IMR-90 (cell line): Measurements from ENCODE around the gene MPZL2. TPM values are rescaled to one million over a fixed set of nuclear protein-coding genes. Genes with fewer than 3 reads are reported as not detected.

ENCODE experiments used
- ATAC-seq: fragments of 200-7000 bp; cut with Tn5 transposase; 2 replicates; pipeline ENCODE4 v1.9.1; 2020; ENCODE audit warnings: low read depth, mild to moderate bottlenecking, moderate library complexity
- BruUV-seq: library from RNA; stranded (reverse); fragments of 400-500 nt; replicated peaks from 2 replicates; lab custom pipeline; 2021; lab: Mats Ljungman, UMichigan
- CTCF ChIA-PET: fragments of 300-600 bp; formaldehyde crosslinking; extraction: SDS; loops from one replicate; lab custom pipeline; 2021; ENCODE audit warnings: antibody characterized with exemption; lab: Yijun Ruan, JAX
- POLR2A ChIA-PET: fragments of 300-600 bp; sonication (Branson Sonifier 250); formaldehyde crosslinking; loops from one replicate; lab custom pipeline; 2022; ENCODE audit warnings: antibody characterized with exemption; ENCODE audit not compliant: unreplicated experiment; lab: Charles Lee
- DNase-seq: peaks from one replicate; pipeline ENCODE4 v3.0.0; 2013
- H2AFZ ChIP-seq: replicated peaks from 2 replicates; pipeline ENCODE3; 2013; ENCODE audit warnings: low read length, mild to moderate bottlenecking; ENCODE audit not compliant: poor library complexity
- H2AK5ac ChIP-seq: 2 replicates; pipeline ENCODE4 v1.6.1; 2013; ENCODE audit warnings: low read depth, low read length, inconsistent platforms
- H2AK9ac ChIP-seq: replicated peaks from 2 replicates; pipeline ENCODE3; 2013; ENCODE audit warnings: mild to moderate bottlenecking, low read depth, low read length, moderate library complexity; ENCODE audit not compliant: poor library complexity
- H2BK120ac ChIP-seq: 2 replicates; pipeline ENCODE4 v1.6.1; 2013; ENCODE audit warnings: low read depth, low read length, inconsistent platforms
- H2BK15ac ChIP-seq: 3 replicates; pipeline ENCODE4 v1.6.1; 2013; ENCODE audit warnings: low read depth, low read length, inconsistent platforms
- H2BK20ac ChIP-seq: 2 replicates; pipeline ENCODE4 v1.6.1; 2013; ENCODE audit warnings: low read depth, mild to moderate bottlenecking, inconsistent platforms, low read length, moderate library complexity
- H2BK5ac ChIP-seq: 2 replicates; pipeline ENCODE4 v1.6.1; 2013; ENCODE audit warnings: mild to moderate bottlenecking, low read depth, low read length, inconsistent platforms; ENCODE audit not compliant: poor library complexity, severe bottlenecking
- H3K14ac ChIP-seq: replicated peaks from 2 replicates; pipeline ENCODE4 v1.6.1; 2013; ENCODE audit warnings: low read depth, low read length, inconsistent platforms
- H3K18ac ChIP-seq: 2 replicates; pipeline ENCODE4 v1.6.1; 2013; ENCODE audit warnings: low read depth, low read length, control low read depth
- H3K23ac ChIP-seq: 2 replicates; pipeline ENCODE4 v1.6.1; 2013; ENCODE audit warnings: low read depth, low read length, inconsistent platforms
- H3K27ac ChIP-seq: 2 replicates; pipeline ENCODE4 v1.5.1; 2013; ENCODE audit warnings: mild to moderate bottlenecking, control low read depth, low read length; ENCODE audit not compliant: insufficient read depth
- H3K27me3 ChIP-seq: 2 replicates; pipeline ENCODE4 v1.6.1; 2013; ENCODE audit warnings: low read length; ENCODE audit not compliant: control insufficient read depth, insufficient read depth
- H3K36me3 ChIP-seq: 2 replicates; pipeline ENCODE4 v1.6.1; 2013; ENCODE audit warnings: low read length, mixed read lengths; ENCODE audit not compliant: control insufficient read depth, insufficient read depth
- H3K4ac ChIP-seq: 2 replicates; pipeline ENCODE4 v1.6.1; 2013; ENCODE audit warnings: low read depth, low read length, inconsistent platforms
- H3K4me1 ChIP-seq: 2 replicates; pipeline ENCODE4 v1.6.1; 2013; ENCODE audit warnings: low read length, mixed read lengths; ENCODE audit not compliant: control insufficient read depth, insufficient read depth
- H3K4me2 ChIP-seq: 2 replicates; pipeline ENCODE4 v1.6.1; 2013; ENCODE audit warnings: low read depth, mild to moderate bottlenecking, control low read depth, low read length, moderate library complexity
- H3K4me3 ChIP-seq: 2 replicates; pipeline ENCODE4 v1.5.1; 2013; ENCODE audit warnings: low read depth, mild to moderate bottlenecking, control low read depth, low read length, moderate library complexity; ENCODE audit not compliant: insufficient read depth
- H3K56ac ChIP-seq: 2 replicates; pipeline ENCODE4 v1.6.1; 2013; ENCODE audit warnings: low read length, inconsistent platforms; ENCODE audit not compliant: insufficient read depth; ENCODE audit errors: extremely low read depth
- H3K79me1 ChIP-seq, 2 experiments: 2 replicates each; pipeline ENCODE4 v1.6.1; 2013; ENCODE audit warnings: low read length in 2 of 2, inconsistent platforms in 1 of 2, low read depth in 1 of 2
- H3K9ac ChIP-seq: 2 replicates; pipeline ENCODE4 v1.6.1; 2013; ENCODE audit warnings: low read depth, low read length, control low read depth
- H3K9me1 ChIP-seq: 2 replicates; pipeline ENCODE4 v1.6.1; 2013; ENCODE audit warnings: low read length, inconsistent platforms; ENCODE audit not compliant: insufficient read depth
- H3K9me3 ChIP-seq: 2 replicates; pipeline ENCODE4 v1.6.1; 2013; ENCODE audit warnings: low read length; ENCODE audit not compliant: control insufficient read depth, insufficient read depth
- H4K20me1 ChIP-seq: 2 replicates; pipeline ENCODE4 v1.6.1; 2013; ENCODE audit warnings: low read length, inconsistent platforms; ENCODE audit not compliant: insufficient read depth
- H4K5ac ChIP-seq: 2 replicates; pipeline ENCODE4 v1.6.1; 2013; ENCODE audit warnings: mild to moderate bottlenecking, low read depth, low read length, control low read depth
- H4K8ac ChIP-seq, 2 experiments: 2 replicates each; pipeline ENCODE4 v1.6.1; 2013; ENCODE audit warnings: low read depth in 2 of 2, low read length in 2 of 2, control low read depth in 1 of 2, inconsistent platforms in 1 of 2
- H4K91ac ChIP-seq: 2 replicates; pipeline ENCODE4 v1.6.1; 2013; ENCODE audit warnings: low read depth, low read length, inconsistent platforms; ENCODE audit not compliant: insufficient read depth
- BHLHE40 ChIP-seq: fragments of 150-350 bp; IDR thresholded peaks from 2 replicates; pipeline ENCODE4 v1.6.1; 2016; ENCODE audit warnings: mild to moderate bottlenecking, low read depth, low read length
- CEBPB ChIP-seq: IDR thresholded peaks from 2 replicates; pipeline ENCODE4 v1.6.1; 2012; ENCODE audit warnings: low read depth, low read length, improper control_type of control experiment
- CHD1 ChIP-seq: IDR thresholded peaks from 2 replicates; pipeline ENCODE4 v1.6.1; 2012; ENCODE audit warnings: low read depth, low read length, improper control_type of control experiment
- FOS ChIP-seq: fragments of 150-350 bp; IDR thresholded peaks from 2 replicates; pipeline ENCODE4 v1.6.1; 2016; ENCODE audit warnings: low read depth, low read length
- MAFK ChIP-seq: IDR thresholded peaks from 2 replicates; pipeline ENCODE4 v1.6.1; 2012; ENCODE audit warnings: low read depth, low read length, improper control_type of control experiment
- MAZ ChIP-seq: IDR thresholded peaks from 2 replicates; pipeline ENCODE4 v1.6.1; 2012; ENCODE audit warnings: low read depth, mild to moderate bottlenecking, low read length, improper control_type of control experiment, moderate library complexity, borderline replicate concordance
- MXI1 ChIP-seq: IDR thresholded peaks from 2 replicates; pipeline ENCODE4 v1.6.1; 2012; ENCODE audit warnings: low read depth, mild to moderate bottlenecking, low read length, moderate library complexity, borderline replicate concordance
- POLR2A ChIP-seq: IDR thresholded peaks from 2 replicates; pipeline ENCODE4 v1.6.1; 2012; ENCODE audit warnings: mild to moderate bottlenecking, low read depth, low read length
- RFX5 ChIP-seq: IDR thresholded peaks from 2 replicates; pipeline ENCODE4 v1.8.0; 2012; ENCODE audit warnings: low read depth, mild to moderate bottlenecking, low read length, moderate library complexity
- SMC3 ChIP-seq: fragments of 150-350 bp; IDR thresholded peaks from 2 replicates; pipeline ENCODE4 v1.6.1; 2016; ENCODE audit warnings: low read depth, mild to moderate bottlenecking, antibody characterized with exemption, low read length, moderate library complexity
- WGBS, 2 experiments: methylation state at CpG; one replicate each; pipeline versions ENCODE4 v1.1.5 to v1.1.7; 2013; ENCODE audit warnings: missing lambda C conversion rate in 2 of 2; ENCODE audit not compliant: insufficient read length in 1 of 2; ENCODE audit errors: extremely low coverage in 2 of 2; 5-methylcytosine and 5-hydroxymethylcytosine counted together
- dilution Hi-C: fragments of 300-500 bp; cut with HindIII; formaldehyde crosslinking; loops from one replicate; pipeline ENCODE4 v1.14.3; 2018; ENCODE audit warnings: low sequenced_read_pairs; ENCODE audit not compliant: unreplicated experiment
- in situ Hi-C: fragments of 300-500 bp; cut with MboI; formaldehyde crosslinking; loops from 3 replicates; pipeline ENCODE4 v1.14.3; 2019; ENCODE audit warnings: low sequenced_read_pairs, inconsistent platforms, mixed read lengths
- intact Hi-C: fragments of 100-400 bp; cut with micrococcal nuclease; formaldehyde crosslinking; loops from 2 replicates; pipeline ENCODE4 v1.10.0; 2022
- polyA plus RNA-seq, 3 experiments: library from polyadenylated mRNA; depleted of rRNA; stranded (reverse); fragments of >200 nt; gene quantifications; 2 replicates each; pipeline ENCODE4 v1.2.3, GENCODE V29; 2012; ENCODE audit warnings: low replicate concordance in 1 of 3
- total RNA-seq: library from RNA; depleted of rRNA; stranded (reverse); fragments of >200 nt; gene quantifications from 2 replicates; pipeline ENCODE4 v1.2.3, GENCODE V29; 2012

Gene MPZL2
- total and polyA plus RNA-seq, 2 of the 4 experiments (the other 2 are of a cell fraction), result not detected

DNA sequence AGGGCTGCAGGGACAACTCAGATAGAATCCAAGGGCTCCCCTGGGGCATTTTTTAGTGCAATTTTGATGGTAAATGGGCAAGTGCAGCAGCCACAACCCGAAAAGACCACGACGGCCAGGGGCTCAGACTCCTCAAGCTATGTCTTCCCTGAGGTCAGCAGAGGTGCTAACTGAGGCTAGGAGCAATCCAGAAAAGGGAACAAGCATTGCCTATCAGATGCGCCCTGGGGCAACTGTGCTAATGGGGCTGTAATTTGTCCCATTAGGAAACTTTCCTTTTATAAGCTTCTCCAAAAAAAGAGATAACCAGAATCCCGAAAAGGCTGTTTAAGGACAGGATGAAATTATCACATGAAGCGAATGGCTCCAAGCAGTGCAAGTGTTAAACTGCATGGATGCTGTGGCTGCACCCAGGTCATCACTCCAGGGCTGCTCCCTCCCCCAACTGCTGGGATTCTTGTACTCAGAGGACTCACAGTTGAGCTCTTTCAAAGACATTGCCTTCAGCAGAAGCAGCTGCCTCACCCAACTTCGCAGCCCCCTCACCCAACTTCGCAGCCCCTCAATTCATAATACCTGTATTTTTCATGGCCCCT, 37.6 kb upstream of the MPZL2 start:
- Histone ChIP-seq H2BK120ac (no peak overlapping the region), H2BK5ac (no peak overlapping the region), H3K56ac (no peak overlapping the region), H4K91ac (no peak overlapping the region), H3K4me1 (no peaks in the 10 kb centered on the region), H2AK5ac (no peak overlapping the region), H3K14ac (no peak overlapping the region), H3K18ac (no peak overlapping the region), H4K20me1 (no peaks in the 10 kb centered on the region), H3K79me1 (no peaks in the 10 kb centered on the region), H3K4me3 (no peak overlapping the region), H2AFZ (no peak overlapping the region), H3K4me2 (no peak overlapping the region), H3K27me3 (peaks cover 12% of the 10 kb centered on the region), H3K27ac (no peak overlapping the region), H2AK9ac (no peak overlapping the region), H3K23ac (no peak overlapping the region), H3K9ac (no peak overlapping the region), H3K4ac (no peak overlapping the region), H2BK15ac (no peak overlapping the region), H2BK20ac (no peak overlapping the region), H3K9me1 (no peaks in the 10 kb centered on the region), H4K8ac (no peak overlapping the region), H4K5ac (no peak overlapping the region), H3K36me3 (no peaks in the 10 kb centered on the region), H3K9me3 (no peaks in the 10 kb centered on the region)
- DNase-seq (no peak), ATAC-seq (no peak)
- in situ Hi-C loops, result no loop called here
- POLR2A ChIA-PET, result no interaction called here
- WGBS, 2 experiments, result 45% methylated on average over 5 of the region's 8 CpGs; no CpG with 5 or more reads in 1 of the 2 experiments
- no TSS peak for BruUV-seq
- CTCF ChIA-PET, result no interaction called here
- no peak for TF ChIP-seq CHD1
- no peak for TF ChIP-seq SMC3
- no peak for TF ChIP-seq FOS
- no peak for TF ChIP-seq CEBPB
- TF ChIP-seq POLR2A, result no peak
- no peak for TF ChIP-seq BHLHE40
- no peak for TF ChIP-seq MAZ
- no peak for TF ChIP-seq MAFK
- no peak for TF ChIP-seq MXI1
- no peak for TF ChIP-seq RFX5
- intact Hi-C loops, result no loop called here
- dilution Hi-C loops, result no loop called here
